HG03558 (cell line): ENCODE results near the gene COQ5.
"Not testable (repeated sequence)": the region's sequence is repeated elsewhere in the genome, so short reads cannot be mapped to it uniquely, and the experiment has no call there.

Experiments used
- ATAC-seq: cut with Tn5 transposase; IDR thresholded peaks from one replicate; pipeline ENCODE4 v1.9.1; 2021; ENCODE audit warnings: moderate number of reproducible peaks; ENCODE audit not compliant: unreplicated experiment; ENCODE audit errors: extremely low read depth

Gene COQ5

DNA sequence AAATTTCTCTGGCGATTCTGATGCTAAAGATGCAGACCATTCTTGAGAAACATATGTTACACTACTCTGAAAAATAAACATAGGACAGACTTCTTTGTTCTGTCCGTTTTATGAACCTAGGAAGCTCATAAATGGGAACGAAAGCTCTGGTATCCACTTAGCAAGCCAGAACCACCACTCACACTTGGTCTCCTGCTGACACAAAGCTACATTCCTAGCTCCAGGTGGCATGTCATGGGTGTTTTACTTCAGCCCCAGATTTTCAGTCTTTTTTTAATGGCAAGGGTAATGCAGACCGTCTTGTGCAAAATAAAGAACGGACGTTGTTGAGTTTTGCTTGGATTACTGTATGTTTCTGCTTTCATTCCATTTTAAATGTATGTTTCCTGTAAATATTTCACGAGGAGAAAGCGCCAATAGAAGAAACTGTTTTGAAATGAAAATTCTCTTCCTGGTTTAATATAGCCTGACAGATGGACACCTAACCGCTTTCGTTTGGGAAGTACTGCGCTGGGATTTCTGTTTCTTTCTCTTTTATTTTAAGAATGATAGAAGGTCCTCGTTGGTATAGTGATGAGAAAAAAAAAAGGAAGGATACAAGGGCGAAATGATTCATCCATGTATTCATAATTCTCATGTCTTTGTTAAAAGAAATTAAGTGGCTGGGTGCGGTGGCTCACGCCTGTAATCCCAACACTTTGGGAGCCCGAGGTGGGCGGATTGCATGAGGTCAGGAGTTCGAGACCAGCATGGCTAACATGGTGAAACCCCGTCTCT lies 871 bp upstream of the COQ5 start:
- ATAC-seq: no peak

GRCh38 chr12:120522568-120522967 lies 6.4 kb downstream of the COQ5 start:
- ATAC-seq: no peak

- ATAC-seq: not testable (repeated sequence)
Observed at GRCh38 chr12:120519324-120519723, 9.6 kb downstream of the COQ5 start.

DNA sequence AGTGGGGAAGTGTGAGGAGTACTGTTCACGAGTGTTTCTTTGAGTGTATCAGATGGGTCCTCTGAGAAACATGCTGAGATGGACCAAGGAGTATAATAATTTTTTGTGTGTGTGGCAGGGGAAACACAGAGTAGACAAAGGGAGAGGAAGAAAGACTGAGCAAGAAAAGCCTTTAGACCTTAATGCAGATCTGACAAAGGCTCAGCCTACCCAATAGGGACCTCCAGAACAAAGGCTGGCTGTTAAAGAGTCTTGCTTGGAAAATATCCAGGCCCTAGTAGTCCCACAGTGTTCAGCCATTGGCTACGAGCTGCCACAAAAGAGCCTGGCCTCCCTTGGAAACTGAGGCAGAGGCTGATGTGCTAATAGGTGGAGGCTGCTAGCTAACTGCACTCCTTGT lies 13.5 kb downstream of the COQ5 start:
- no peak for ATAC-seq

DNA sequence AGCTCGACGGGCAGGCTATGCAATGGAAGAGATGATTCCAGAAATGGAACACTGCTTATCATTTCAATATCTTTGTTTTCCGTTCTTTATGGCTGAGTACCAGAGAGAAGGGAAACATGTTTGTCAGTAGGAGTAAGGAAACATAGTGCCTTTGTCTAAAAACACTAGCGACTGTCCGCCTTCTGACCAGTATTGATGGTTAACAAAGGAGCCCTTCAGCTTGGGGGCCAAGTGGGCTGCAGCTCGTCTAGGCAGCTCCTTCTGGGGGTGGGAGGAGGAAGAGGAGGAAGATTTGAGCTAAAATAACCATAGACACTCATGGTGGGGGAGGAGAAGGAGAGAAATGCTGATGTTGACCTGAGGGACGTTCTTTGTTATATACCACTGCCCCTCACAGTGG lies 15.0 kb downstream of the COQ5 start:
- ATAC-seq: no peak

GRCh38 chr12:120508537-120508936 lies 20.4 kb downstream of the COQ5 start:
- ATAC-seq: no peak

DNA sequence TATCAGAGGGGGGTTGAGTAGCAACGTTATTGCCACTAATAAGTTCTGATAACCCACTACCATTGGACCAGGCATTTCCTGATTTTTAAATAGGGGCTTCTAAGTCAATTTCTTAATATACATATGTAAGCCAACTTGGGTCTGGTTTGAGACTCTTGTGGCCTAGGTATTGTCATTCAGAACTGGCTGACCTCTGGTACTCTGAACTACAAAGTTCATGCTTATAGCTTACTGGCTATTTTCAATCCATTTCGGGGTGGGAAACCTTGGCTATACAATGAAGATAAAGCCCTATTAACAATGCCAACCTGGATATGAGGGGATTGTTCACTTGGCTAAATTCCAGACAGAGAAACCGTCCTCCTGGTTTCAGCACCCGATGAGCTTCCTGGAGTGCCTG lies 24.4 kb downstream of the COQ5 start:
- ATAC-seq: no peak

- ATAC-seq: no peak
Observed at GRCh38 chr12:120500581-120500980, 28.4 kb downstream of the COQ5 start.

DNA sequence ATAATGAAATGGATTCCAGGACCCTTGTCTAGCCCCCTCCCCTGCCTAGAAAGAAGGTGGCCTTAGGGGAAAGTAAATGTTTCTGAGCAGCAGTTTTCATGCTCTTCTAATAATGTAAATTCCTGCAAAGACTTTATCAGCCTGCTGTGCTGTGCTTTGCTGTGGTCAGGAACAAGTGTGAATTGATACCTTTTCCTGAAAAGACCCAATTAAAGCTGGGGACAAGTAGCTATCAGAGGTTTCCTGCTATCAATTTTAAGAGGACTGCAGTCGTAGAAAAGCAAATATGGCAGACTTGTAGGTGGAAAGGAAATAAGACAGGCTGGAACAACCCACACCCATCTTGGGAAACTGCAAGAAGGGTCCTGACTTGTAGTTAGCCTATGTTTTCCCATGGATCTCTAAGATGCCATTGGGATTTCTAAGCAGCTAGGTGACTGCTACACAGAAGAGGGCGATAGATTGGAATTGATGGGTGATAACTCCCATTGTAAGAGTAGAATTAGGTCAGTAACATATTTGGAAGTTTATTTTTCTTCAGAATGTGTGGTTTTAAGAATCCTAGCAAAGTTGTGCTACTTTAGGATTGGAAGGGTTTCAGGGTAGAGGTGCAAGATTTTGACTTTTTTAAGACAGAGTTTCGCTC lies 30.0 kb downstream of the COQ5 start:
- no peak for ATAC-seq

GRCh38 chr12:120497524-120498150 lies 31.3 kb downstream of the COQ5 start:
- no peak for ATAC-seq

DNA sequence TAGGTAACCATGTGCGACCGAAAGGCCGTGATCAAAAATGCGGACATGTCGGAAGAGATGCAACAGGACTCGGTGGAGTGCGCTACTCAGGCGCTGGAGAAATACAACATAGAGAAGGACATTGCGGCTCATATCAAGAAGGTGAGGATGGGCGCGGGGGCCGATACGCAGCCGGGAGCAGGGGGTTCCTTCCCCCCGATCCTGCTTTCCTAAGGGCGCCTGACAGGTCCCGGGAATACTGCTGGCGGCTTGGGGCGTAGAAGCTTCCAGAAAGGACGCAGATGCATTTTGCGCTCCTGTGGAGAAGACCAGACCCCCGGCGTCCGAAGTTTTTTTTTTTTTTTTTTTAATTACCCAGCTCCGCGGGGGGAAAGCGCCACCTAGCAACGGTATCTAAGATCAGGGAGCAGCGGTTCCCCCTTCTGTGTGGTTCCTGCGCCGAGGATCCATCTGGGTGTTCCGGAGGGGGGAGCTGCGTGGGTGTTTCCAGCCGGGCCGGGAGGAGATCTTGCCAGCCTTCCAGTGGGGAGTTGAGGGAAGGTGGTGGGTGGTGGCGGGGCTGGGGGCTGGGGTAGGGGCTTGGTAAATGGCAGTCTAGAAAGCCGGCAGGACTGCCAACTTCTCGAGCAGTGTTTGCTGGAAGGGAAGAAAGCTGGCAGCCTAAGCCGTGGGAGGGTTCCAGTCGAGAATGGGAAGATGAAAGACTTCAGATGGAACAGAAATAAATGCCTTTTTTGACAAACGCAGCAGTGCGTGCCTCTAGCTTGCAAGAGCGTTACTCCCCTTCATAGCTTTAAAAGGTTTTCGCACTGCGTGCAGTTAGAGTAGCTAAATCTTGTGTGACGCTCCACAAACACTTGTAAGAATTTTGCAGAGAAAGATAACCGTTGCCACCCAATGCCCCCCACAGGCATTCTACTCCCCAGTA lies 32.3 kb downstream of the COQ5 start:
- ATAC-seq: no peak

DNA sequence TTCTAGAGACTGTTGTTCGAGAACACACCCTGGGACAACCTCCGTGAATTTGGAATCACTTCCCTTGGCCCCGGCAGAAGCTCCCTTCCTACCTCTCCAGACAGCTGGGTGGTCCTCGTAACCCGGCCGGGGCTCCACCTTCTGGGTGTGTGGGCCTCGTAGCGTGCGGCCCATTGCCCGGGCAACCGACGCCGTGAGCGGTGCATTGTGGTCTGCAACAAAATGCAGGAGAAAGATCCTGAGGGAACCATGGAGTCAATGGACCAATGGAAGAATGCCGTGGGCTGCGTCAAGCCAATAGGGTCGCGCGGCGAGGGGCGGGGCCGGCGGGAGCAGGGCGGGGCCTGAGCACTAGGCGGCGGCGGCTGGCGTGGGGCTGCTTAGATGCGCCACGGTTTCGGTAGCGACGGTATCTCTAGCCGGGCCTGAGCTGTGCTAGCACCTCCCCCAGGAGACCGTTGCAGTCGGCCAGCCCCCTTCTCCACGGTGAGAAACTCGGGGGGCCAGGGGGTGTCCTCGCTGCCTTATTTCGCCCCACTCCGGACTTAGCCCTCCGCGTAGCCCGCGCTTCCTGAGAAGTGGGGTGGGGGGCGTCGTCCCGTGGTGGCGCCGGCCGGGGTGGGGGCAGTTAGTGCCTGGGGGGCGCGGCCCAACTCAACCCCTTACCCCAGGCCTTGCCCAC lies 33.1 kb downstream of the COQ5 start, which contains the start of gene DYNLL1:
Gene DYNLL1 (plus strand): TSS at position 383 of the 682 bp plus-strand sequence. CDS start 309 bp downstream, outside the sequence.
- ATAC-seq: peak; percentile 87

- ATAC-seq: no peak
Observed at GRCh38 chr12:120495186-120495730, 33.7 kb downstream of the COQ5 start.

- ATAC-seq: no peak
Observed at GRCh38 chr12:120490833-120491512, 38.0 kb downstream of the COQ5 start.

DNA sequence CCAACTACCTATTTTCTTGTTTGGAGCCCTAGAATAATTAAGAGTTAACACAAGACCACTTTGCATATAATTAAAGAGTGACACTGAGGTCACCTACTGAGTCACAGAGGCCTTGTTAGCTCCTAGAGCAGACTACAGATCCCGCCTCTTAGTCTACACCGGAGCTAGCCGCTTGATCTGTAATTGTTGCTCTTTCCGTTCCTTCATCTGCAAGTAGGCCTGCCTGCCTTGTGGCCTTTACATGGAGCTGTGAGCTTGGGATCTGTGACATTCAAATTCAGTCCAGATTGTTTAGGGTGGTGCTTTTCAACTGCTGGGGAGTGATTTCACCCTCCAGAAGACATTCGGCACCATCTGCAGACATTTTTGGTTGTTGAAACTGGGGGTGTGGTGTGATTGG lies 38.6 kb downstream of the COQ5 start:
- ATAC-seq: no peak

DNA sequence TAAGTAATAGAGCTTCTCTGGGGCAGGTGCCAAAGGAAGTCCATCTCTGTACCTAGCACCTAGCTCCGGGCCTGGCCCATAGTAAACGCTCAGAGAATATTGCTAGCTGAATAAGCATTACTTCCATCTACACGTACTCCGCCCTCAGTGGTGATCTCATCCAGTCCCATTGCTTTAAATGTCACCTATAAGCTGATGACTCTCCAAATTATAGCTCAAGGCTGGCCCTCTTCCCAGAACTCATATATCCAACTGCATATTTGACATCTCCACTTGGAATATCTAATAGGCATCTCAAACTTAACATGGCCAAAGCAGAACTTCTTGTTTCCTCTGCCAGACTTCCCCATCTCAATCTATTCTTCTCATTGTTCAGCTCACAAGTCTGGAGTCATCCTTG lies 39.9 kb downstream of the COQ5 start:
- no peak for ATAC-seq

DNA sequence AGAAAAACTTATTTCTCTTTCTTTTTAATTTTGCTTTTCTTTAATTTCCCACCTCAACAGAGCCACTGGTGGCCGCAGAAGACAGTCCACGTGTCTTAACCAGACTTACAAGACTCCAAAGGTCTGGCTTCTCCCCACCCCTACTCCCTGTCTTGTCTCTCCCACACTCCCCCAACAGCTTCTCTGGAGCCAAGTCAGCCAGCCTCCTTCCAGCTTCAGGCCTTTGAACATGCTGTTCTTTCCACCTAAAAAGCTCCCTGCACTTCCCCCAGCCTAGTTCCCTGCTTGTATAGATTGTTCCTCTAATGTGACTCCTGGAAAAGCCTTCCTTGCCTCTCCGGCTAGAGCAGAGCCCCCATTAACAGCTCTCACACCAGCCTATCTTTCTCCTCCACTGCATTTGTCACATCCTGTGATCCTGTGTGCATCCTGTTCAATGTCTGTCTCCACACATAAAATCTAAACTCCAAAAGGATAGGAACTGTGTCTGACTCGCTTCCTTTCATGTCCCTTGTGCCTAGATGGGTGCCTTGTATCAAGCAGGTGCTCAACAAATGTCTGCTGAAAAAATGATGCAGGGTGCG lies 40.8 kb downstream of the COQ5 start:
- no peak for ATAC-seq

GRCh38 chr12:120487552-120487951 lies 41.4 kb downstream of the COQ5 start:
- ATAC-seq: not testable (repeated sequence)
